K562 (cell line): ENCODE measurements around the gene FLII. TPM values are rescaled to one million over a fixed set of nuclear protein-coding genes. Genes with fewer than 3 reads are reported as not detected.

Source experiments
- BDP1 ChIP-seq: IDR thresholded peaks from 3 replicates; pipeline ENCODE4 v1.6.1; 2011; ENCODE audit not compliant: insufficient read length, insufficient read depth
- CAMTA2 ChIP-seq: fragments of 250-450 bp; sonication (Bioruptor Pico); conservative IDR thresholded peaks from 2 replicates; pipeline ENCODE4 v1.5.1; 2022
- CCNT2 ChIP-seq: IDR thresholded peaks from 2 replicates; pipeline ENCODE4 v1.6.1; 2011; ENCODE audit warnings: borderline replicate concordance, low read depth, mild to moderate bottlenecking, moderate library complexity, mixed read lengths, low read length; ENCODE audit not compliant: insufficient read length; ENCODE audit errors: extremely low read depth
- EP400 ChIP-seq: fragments of 450-650 bp; IDR thresholded peaks from 2 replicates; pipeline ENCODE4 v1.6.1; 2017; ENCODE audit warnings: antibody characterized with exemption, mild to moderate bottlenecking, moderate library complexity
- GABPA ChIP-seq: fragments of 200-800 bp; sonication (Bioruptor generic); conservative IDR thresholded peaks from 2 replicates; pipeline ENCODE4 v1.6.1; 2016; ENCODE audit warnings: low read depth, missing genetic modification characterization, missing compliant biosample characterization
- GMEB1 ChIP-seq: fragments of 250-450 bp; sonication (Bioruptor Pico); IDR thresholded peaks from 2 replicates; pipeline ENCODE4 v1.4.0; 2020; ENCODE audit warnings: mild to moderate bottlenecking
- HEY1 ChIP-seq: fragments of 250-450 bp; sonication (Bioruptor Pico); IDR thresholded peaks from 2 replicates; pipeline ENCODE4 v1.5.0; 2020; ENCODE audit warnings: mild to moderate bottlenecking, moderate library complexity, borderline replicate concordance
- HMBOX1 ChIP-seq: sonication (generic); IDR thresholded peaks from 2 replicates; pipeline ENCODE4 v1.6.1; 2016
- HMGXB4 ChIP-seq: sonication (generic); formaldehyde crosslinking; IDR thresholded peaks from 2 replicates; pipeline ENCODE4 v1.8.1; 2023; ENCODE audit warnings: mild to moderate bottlenecking, missing genetic modification reagents
- NFIC ChIP-seq: fragments of 450-650 bp; IDR thresholded peaks from 2 replicates; pipeline ENCODE4 v1.6.1; 2017; ENCODE audit warnings: mild to moderate bottlenecking, inconsistent platforms
- NRF1 ChIP-seq, 2 experiments: fragments of 450-650 bp; IDR thresholded peaks in 1 of 2; conservative IDR thresholded peaks in 1 of 2; 2 replicates each; pipeline ENCODE4 v1.6.1; 2014; ENCODE audit warnings: mild to moderate bottlenecking in 2 of 2
- NUFIP1 ChIP-seq: fragments of 450-650 bp; IDR thresholded peaks from 2 replicates; pipeline ENCODE4 v1.6.1; 2018; ENCODE audit not compliant: partially characterized antibody
- ZNF318 ChIP-seq, 2 experiments: fragments of 450-650 bp; IDR thresholded peaks; 2 replicates each; pipeline ENCODE4 v1.6.1; 2016; ENCODE audit warnings: mild to moderate bottlenecking in 2 of 2, borderline replicate concordance in 1 of 2, low read depth in 1 of 2, moderate library complexity in 1 of 2
- ZNF764 ChIP-seq: fragments of 250-450 bp; sonication (Bioruptor Pico); IDR thresholded peaks from 2 replicates; pipeline ENCODE4 v1.4.0; 2020; ENCODE audit warnings: low read depth, mild to moderate bottlenecking, moderate library complexity
- polyA plus RNA-seq, 8 experiments: library from polyadenylated mRNA; depleted of rRNA in 4 of 8; stranded (reverse) in 5 of 8; unstranded in 3 of 8; fragments of >200 nt; fragmentation: Nextera tagmentation in 2 of 8; fragmentation: Illumina TruSeq in 1 of 8; extraction: Ambion mirVana in 2 of 8; extraction: Trizol in 1 of 8; gene quantifications; 2 replicates each; pipeline versions ENCODE4 v1.2.1 to v1.2.3, GENCODE V29; 2011 to 2014; ENCODE audit warnings: inconsistent platforms in 1 of 8, missing spikeins in 1 of 8
- total RNA-seq, 7 experiments: library from RNA; depleted of rRNA in 6 of 7; stranded (reverse); fragments of >200 nt in 6 of 7; fragmentation: Illumina TruSeq in 2 of 7; extraction: Trizol in 2 of 7; gene quantifications; 2 replicates each; pipeline versions ENCODE4 v1.2.1 to v1.2.3, GENCODE V29; 2011 to 2021; ENCODE audit warnings: low replicate concordance in 1 of 7

Gene FLII
- total and polyA plus RNA-seq, 9 of the 15 experiments (the other 6 are each of a cell fraction or from before 2014, with no cell fraction given), result 11.7 to 126 (median 82.5) TPM

- TF ChIP-seq EP400 (peak; percentile 13; the same call in 1 of the 2 replicates), NRF1 (conservative IDR thresholded peaks at IDR 0.05 in 1 of 2, IDR thresholded peaks at IDR 0.05 in 1 of 2) (peak in 1 of 2 experiments; percentile 41; a peak in 3 of 4 replicates), ZNF764 (CRISPR knock-in tag) (no peak), BDP1 (no peak), NUFIP1 (no peak), HMBOX1 (no peak), ZNF318 (IDR thresholded peaks at IDR 0.05; ENCODE audit: borderline replicate concordance in 1 of 2, low read depth in 1 of 2) (no peak), HMGXB4 (CRISPR knock-in tag) (no peak), GMEB1 (CRISPR knock-in tag) (peak; percentile 60), HEY1 (CRISPR knock-in tag) (no peak), CCNT2 (peak; percentile 4), GABPA (peak; percentile 40; the same call in 1 of the 2 replicates), CAMTA2 (CRISPR knock-in tag) (no peak), NFIC (0 out of 2 replicates have a peak, but pooled peaks have one; percentile 7)
These were observed at the start of gene FLII (continued) for GRCh38 chr17:18258356-18259038.
